ENCODE results near the gene GEMIN4.
A peak's percentile ranks its signal among the peaks of the same experiment; 100 is the strongest.
"Not testable (repeated sequence)": the region's sequence is repeated elsewhere in the genome, so short reads cannot be mapped to it uniquely, and the experiment has no call there.

GEMIN4 gene

GRCh38 chr17:774313-774584 is 22.2 kb upstream of the GEMIN4 start:
- DNase-seq, result no peak

- no peak for DNase-seq
These were observed 21.6 kb upstream of the GEMIN4 start for GRCh38 chr17:773467-774312.

- no peak for DNase-seq
These were observed 21.0 kb upstream of the GEMIN4 start for GRCh38 chr17:773016-773415.

- DNase-seq, result no peak
These were observed 15.0 kb upstream of the GEMIN4 start for GRCh38 chr17:767076-767475.

GRCh38 chr17:760371-760770 is 8.3 kb upstream of the GEMIN4 start:
- DNase-seq, result no peak

GRCh38 chr17:759964-760363 is 7.9 kb upstream of the GEMIN4 start:
- no peak for DNase-seq

- DNase-seq, result not testable (repeated sequence)
These were observed 4.0 kb upstream of the GEMIN4 start for GRCh38 chr17:756010-756567.

- DNase-seq, result not testable (repeated sequence)
These were observed 3.4 kb upstream of the GEMIN4 start for GRCh38 chr17:755319-755961.

GRCh38 chr17:753418-753817 is 1.4 kb upstream of the GEMIN4 start:
- no peak for DNase-seq

- peak in 1 of 2 experiments; percentile 46 for DNase-seq
These were observed 656 bp upstream of the GEMIN4 start for GRCh38 chr17:752620-753219.

- peak; percentile 50 to 51 for DNase-seq
These were observed 629 bp downstream of the GEMIN4 start for GRCh38 chr17:751269-752001.

- no peak for DNase-seq
These were observed 1.5 kb downstream of the GEMIN4 start for GRCh38 chr17:750431-751037.

- not testable (repeated sequence) for DNase-seq
These were observed 2.7 kb downstream of the GEMIN4 start for GRCh38 chr17:749359-749758.

GRCh38 chr17:748604-749003 is 3.5 kb downstream of the GEMIN4 start:
- DNase-seq, result not testable (repeated sequence)

- DNase-seq, result no peak
These were observed 5.1 kb downstream of the GEMIN4 start for GRCh38 chr17:746783-747629.

GRCh38 chr17:746181-746580 is 5.9 kb downstream of the GEMIN4 start:
- DNase-seq, result no peak

GRCh38 chr17:745406-745805 is 6.7 kb downstream of the GEMIN4 start:
- no peak for DNase-seq

GRCh38 chr17:744937-745336 is 7.1 kb downstream of the GEMIN4 start:
- DNase-seq, result no peak

- no peak for DNase-seq
These were observed 8.9 kb downstream of the GEMIN4 start for GRCh38 chr17:743139-743538.

GRCh38 chr17:742147-742793 is 9.8 kb downstream of the GEMIN4 start:
- no peak for DNase-seq
